ENCODE measurements around the gene NOTCH1.

GRCh38 chr9:136484153-136485048 is 61.4 kb downstream of the NOTCH1 start:
- TF ChIP-seq CTCF (IDR thresholded peaks at IDR 0.05) (no peak), POLR2A (IDR thresholded peaks at IDR 0.05) (no peak), POLR2AphosphoS5 (IDR thresholded peaks at IDR 0.05) (no peak)
